Activated CD4-positive, alpha-beta T cell treated with anti-CD3 and anti-CD28 coated beads, Interleukin-2, Interleukin-4, amounts not matched to agents 100 ng/mL and 50 ng/mL, durations not matched to agents 16 hours and 8 hours (primary cell): ENCODE results near the gene CD79A.

Experiments used
- DNase-seq: peaks from one replicate; pipeline ENCODE4 v3.0.0-alpha.2; 2020; ENCODE audit warnings: low spot score

CD79A gene

GRCh38 chr19:41876847-41877832 is at the start of gene CD79A:
CD79A (plus strand) TSS chr19:41877279; CDS start chr19:41877305, 26 bp downstream.
- no peak for DNase-seq

DNA sequence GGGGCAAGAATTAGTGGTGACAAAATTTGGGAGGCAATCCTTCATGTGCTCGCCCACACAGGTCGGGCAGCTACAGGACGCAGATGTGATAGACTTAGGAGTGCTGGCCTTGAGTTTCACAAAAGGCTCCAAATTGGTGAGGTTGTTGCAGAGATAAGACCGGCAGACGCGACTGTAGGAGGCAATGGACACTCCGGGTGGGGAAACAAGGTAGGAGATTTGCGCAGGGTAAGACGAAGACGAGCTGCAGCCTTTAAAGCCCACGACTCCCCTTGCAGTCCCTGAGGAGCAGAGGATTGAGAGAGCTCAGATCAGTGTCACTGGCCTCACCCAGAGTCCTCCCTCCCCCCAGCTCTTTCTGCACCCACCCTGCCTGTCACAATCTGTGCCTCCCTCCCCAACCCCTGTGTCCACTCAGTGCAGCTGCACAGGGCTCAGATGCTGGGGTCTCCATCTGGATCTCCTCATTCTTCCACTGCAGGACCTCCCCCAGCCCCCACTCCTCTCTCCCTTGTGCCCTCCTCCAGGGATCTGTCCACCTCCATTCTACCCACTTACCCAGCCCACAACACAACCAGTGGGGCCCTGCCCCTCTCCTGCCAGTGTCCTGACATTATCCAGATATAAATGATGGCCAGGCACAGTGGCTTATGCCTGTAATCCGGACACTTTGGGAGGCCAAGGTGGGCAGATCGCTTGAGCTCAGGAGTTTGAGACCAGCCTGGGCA is 38.9 kb upstream of the CD79A start:
- no peak for DNase-seq

DNA sequence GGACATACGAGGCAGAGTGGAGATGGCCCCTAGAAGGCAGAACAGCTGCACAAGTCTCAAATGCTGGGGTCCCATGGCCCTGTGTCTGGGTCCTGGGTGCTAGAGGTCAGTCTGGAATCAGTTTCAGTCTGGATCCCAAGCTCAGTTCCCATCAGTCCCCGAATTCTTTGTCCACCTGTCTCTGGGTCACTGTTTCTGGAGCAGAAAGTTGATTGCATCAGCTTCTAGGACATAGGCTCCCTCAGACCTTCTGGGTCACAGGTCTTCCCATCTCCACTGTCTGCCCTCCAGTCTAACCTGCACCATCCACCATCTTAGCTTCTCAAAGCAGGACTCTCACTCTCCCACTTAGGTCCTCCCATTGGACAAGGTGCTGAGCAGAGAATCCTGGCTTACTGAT is 37.9 kb upstream of the CD79A start:
- DNase-seq = no peak

DNA sequence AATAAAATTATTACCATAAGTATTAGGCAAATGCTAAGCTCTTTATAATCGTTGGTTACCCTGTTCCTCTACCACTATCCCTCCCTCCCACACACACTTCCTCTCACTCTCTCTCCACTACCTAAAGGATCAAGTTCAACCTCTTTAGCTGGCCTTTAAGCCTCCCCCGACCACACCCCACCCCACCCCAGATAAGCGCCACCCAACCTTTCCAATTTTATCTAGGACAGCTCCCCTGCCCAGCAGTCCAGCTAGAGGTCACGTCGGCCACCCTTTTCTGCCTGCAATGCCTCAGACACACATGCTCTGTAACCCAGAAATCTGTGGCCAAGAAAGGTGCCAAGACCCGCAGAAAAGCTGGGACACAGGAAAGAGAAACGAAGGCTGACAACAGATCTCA is 33.7 kb upstream of the CD79A start:
- DNase-seq = no peak

GRCh38 chr19:41844601-41845000 is 32.5 kb upstream of the CD79A start, which contains the start of gene LYPD4:
LYPD4 (minus strand) TSS chr19:41844683; CDS start chr19:41839285, 5,398 bp downstream.
- DNase-seq = no peak

DNA sequence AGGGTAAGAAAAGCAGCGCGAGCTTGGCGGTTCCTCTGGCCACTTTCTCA is 32.3 kb upstream of the CD79A start, which contains the start of gene DMRTC2:
Gene DMRTC2 (plus strand): TSS at position 42 of the 50 bp plus-strand sequence. CDS start 2,387 bp downstream, outside the sequence.
- no peak for DNase-seq

DNA sequence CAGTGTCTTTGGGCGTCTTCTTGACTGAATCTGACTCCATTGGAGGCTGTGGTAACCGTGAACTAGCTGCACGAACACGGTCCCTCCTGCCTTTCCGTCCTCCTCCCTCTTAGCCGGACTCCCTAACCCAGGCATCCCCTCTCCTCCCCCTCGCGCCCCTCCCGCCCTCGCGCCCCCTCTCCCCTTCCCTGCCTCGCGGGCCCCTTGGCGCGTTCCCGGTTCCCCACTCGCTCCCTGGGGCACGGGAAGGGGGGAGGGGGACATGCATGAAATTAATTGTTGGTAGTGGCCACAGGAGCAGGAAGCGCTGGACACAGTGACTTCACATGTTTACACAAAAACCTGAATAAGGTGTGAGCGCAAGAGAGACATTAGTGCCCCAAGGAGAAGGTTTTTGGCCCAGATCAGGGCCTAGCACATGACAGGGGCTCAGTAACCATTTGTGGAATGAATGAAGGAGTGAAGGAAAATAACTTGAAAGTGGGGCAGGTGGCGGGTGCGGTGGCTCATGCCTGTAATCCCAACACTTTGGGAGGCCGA is 32.0 kb upstream of the CD79A start:
- no peak for DNase-seq

DNA sequence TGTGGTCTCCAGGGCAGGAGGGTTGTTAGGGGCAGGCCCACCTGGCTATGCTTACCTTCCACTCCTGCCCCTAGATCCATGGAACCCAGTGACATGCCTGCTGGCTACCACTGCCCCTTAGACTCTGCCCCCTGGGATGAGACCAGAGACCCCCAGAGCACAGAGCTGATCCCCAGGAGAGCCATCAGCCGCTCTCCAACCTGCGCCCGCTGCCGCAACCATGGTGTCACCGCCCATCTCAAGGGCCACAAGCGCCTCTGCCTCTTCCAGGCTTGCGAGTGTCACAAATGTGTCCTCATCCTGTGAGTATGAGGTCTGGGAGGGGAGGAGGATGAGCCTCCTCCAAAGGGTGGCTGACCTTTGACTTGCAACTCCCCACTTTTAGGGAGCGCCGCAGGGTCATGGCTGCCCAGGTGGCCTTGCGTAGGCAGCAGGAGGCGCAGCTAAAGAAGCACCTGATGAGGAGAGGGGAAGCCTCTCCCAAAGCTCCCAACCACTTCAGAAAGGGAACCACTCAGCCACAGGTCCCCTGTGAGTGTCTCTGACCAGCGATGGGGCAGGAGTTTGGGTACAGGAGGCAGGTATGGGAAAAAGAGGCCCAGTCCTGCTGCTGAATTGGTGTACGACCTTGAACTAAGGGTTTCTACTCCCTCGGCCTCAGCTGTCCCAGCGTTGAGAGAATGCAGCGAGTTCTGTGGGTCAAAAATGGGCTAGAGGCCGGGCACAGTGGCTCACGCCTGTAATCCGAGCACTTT is 29.6 kb upstream of the CD79A start:
- DNase-seq = no peak

GRCh38 chr19:41848666-41849065 is 28.4 kb upstream of the CD79A start:
- DNase-seq = no peak

- DNase-seq = no peak
These were observed 28.0 kb upstream of the CD79A start for GRCh38 chr19:41849067-41849466.

DNA sequence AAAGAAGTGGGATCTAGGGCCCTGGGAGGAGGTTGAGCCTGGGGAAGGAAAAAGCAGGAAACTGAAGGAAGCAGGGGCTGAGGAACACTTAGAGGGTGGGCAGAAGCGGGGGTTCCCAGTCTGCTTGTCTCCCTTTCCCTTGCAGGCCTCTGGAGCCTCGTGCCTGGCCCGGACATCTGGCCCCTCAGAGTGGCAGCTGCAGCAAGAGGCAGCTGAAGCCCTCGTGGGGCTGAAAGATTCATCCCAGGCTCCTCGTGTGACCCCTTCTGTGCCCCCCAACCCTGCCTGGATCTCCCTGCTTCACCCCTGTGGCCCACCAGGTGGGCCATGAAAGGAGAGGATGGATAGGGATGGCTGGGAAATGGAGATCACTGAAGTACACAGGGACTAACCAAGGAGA is 26.7 kb upstream of the CD79A start:
- no peak for DNase-seq

DNA sequence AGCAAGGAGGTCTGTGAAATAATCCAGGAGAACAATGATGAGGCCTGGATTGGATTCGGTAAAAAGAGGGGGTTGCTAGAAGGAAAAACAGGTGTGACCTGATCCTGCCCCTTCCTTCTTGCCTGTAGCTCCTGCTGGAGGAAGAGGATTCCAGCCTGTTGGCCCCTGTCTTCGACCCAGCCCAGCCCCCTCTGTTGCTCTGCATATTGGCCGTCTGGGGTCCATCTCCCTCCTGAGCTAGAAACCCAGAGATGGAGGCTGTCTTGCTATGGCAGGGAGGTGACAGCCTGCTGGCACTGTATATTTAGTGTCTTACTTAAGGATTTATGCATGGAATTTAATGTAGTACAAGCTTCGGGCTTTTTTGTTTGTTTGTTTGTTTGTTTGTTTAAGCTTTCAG is 25.6 kb upstream of the CD79A start:
- no peak for DNase-seq

- DNase-seq = no peak
These were observed 23.7 kb upstream of the CD79A start for GRCh38 chr19:41853344-41853743.

- DNase-seq = no peak
These were observed 23.3 kb upstream of the CD79A start for GRCh38 chr19:41853768-41854167.

- no peak for DNase-seq
These were observed 17.9 kb upstream of the CD79A start for GRCh38 chr19:41859213-41859617.

DNA sequence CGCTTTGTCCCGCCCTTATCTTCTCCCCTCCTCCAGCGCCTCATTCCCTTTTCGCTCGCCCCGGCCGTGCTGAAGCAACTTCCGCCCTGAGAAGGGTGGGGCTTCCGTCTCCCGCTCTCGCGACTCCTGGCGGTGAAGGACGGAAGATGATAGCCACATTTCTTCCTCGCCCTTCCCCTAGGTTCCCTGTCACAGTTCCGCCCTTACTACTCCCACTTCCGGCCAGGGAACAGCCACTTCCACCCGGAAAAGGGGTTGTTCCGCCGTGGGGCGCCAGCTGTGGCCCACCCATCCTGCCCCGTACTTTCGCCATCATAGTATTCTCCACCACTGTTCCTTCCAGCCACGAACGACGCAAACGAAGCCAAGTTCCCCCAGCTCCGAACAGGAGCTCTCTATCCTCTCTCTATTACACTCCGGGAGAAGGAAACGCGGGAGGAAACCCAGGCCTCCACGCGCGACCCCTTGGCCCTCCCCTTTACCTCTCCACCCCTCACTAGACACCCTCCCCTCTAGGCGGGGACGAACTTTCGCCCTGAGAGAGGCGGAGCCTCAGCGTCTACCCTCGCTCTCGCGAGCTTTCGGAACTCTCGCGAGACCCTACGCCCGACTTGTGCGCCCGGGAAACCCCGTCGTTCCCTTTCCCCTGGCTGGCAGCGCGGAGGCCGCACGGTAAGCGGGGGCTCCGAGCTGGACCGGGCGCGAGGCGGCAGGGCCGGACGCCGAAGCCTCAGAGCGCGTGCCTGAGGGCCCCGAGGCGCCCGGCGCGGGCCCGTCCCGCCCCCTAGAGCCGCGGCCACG is 17.3 kb upstream of the CD79A start, which contains the start of gene RPS19:
Gene RPS19 (plus strand): TSS at position 638 of the 801 bp plus-strand sequence. CDS start 520 bp downstream, outside the sequence.
- DNase-seq = peak; percentile 99

DNA sequence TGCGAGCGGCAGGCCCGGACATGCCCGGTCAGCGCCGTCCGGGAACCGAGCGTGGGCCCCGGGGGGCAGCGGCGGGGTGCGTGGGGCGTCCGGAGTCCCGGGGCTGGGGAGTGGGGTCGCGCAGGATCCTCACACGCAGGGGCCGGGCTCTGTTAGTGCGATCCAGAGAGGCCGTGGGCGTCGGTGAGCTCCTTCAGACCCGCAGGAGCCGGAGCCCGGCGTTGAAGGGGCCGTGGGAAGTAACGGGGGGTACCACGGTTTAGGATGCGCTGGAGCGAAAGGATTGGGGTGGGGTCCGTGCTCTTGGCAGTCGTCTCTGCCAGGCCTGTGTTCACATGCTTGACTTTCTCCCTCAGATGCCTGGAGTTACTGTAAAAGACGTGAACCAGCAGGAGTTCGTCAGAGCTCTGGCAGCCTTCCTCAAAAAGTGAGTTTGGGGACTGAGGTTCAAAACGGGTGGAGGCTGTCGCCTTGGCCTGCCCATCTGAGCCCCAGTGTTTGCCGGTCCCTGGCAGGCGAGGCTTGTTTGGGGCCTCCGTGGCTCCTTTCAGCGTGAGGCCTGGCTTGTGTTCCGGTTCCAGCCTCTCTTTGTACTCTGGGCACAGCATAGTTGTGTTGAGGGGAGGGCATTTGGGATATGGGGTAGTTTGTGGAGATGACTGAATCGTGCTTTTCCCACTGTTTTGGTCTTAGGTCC is 16.5 kb upstream of the CD79A start:
- DNase-seq = no peak

DNA sequence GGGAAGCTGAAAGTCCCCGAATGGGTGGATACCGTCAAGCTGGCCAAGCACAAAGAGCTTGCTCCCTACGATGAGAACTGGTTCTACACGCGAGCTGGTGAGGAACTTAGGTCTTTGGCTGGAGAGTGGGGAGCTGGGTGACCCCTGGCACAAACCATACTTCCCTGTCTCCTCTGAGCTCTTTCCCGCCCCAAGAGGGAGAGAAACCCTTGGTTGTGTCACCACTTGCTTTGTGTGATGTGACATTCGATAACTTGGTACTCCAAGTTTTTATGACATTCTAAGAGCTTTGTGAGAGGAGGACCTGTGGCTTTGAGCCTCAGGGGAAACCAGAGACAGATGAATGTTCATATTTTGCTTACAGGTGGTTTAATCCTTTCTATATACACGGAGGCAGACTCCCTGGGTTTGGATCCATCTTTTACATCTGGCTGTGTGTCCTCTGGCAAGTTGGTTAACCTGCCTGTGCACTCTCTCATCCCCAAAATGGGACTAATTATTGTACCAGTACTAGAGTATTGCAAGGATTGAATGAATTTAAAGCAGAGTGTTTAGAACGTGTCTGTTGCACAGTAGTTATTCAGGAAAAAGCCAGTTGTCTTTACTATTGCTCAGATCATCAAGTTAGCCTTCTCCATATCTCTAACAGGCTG is 15.8 kb upstream of the CD79A start:
- no peak for DNase-seq

DNA sequence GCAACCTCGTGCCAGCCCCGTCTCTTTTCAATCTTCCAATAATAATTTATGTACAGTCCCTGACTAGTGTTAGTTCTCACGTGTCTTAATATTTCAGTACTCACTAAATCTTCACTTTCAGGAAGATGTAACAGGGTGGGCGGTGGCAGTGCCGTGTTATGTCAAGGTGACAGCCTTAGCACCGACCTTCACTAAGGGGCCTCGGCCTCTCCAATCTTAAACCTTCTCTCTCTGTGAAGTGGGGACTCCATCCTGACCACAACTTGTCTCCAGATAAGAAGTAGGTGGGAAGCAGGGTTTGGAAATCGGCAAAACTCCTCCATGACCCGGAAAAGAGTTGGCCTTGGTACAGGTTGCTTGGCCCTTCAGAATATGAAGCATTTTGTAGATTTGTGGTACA is 15.2 kb upstream of the CD79A start:
- no peak for DNase-seq

DNA sequence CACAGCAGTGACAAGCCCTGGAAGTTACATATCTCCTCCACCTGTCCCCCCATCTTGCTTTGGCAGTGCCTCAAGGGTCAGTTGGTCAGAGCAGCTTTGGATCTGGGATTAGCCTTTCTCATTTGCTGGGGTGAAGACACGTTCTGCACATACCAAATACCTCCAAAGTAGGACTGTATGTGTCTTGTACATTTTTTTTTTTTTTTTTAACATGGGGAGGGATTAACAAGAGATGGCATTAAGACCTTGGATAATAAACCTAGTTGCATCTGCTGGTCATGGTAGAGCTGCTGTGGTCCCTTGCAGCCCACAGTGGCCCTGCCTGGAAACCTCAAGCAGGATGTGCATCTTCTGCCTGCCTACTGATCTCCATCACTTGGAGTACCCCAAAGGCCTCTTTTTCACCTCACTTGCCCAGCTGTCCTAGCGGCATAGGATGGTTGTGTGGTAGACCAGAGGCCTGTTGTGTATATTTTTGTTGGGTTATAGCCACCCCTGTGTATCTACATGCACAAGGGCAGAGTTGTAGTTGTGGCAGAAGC is 14.6 kb upstream of the CD79A start:
- DNase-seq = no peak
